Suprapubic skin (tissue), 3 donors: Measurements from ENCODE around the gene B3GNT3.

ENCODE experiments used
- EP300 ChIP-seq: sonication (generic); formaldehyde crosslinking; IDR thresholded peaks from one replicate; pipeline ENCODE4 v1.6.1; 2017; ENCODE audit warnings: antibody characterized with exemption
- TF ChIP-seq, protein P1 (sequence below), 2 donors: fragments of 200-600 bp in 1 of 2; fragments of 450-650 bp in 1 of 2; sonication (generic) in 1 of 2; IDR thresholded peaks; one replicate each; pipeline ENCODE4 v1.5.1; 2016 to 2019; ENCODE audit warnings: antibody characterized with exemption in 2 of 2, mild to moderate bottlenecking in 1 of 2, moderate library complexity in 1 of 2

DNA sequence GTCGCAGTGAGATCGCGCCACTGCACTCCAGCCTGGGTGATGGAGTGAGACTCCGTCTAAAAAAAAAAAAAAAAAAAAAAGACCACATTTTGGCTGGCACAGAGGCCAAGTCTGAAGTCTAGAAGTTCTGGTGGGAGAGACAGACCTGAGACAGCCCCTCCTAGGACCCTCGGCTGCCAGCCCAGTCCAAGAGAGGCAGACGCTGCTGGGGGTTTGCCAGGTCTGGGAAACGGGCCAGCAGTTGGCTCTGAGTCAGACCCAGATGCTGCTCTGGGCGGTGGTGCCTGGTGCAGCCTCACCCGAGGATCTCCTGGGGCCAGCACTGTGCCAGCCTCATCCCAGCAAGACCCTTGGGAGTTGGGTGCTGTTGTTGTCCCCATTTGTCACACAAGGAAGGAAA lies 37.8 kb upstream of the B3GNT3 start:
- TF ChIP-seq, protein P1, sequence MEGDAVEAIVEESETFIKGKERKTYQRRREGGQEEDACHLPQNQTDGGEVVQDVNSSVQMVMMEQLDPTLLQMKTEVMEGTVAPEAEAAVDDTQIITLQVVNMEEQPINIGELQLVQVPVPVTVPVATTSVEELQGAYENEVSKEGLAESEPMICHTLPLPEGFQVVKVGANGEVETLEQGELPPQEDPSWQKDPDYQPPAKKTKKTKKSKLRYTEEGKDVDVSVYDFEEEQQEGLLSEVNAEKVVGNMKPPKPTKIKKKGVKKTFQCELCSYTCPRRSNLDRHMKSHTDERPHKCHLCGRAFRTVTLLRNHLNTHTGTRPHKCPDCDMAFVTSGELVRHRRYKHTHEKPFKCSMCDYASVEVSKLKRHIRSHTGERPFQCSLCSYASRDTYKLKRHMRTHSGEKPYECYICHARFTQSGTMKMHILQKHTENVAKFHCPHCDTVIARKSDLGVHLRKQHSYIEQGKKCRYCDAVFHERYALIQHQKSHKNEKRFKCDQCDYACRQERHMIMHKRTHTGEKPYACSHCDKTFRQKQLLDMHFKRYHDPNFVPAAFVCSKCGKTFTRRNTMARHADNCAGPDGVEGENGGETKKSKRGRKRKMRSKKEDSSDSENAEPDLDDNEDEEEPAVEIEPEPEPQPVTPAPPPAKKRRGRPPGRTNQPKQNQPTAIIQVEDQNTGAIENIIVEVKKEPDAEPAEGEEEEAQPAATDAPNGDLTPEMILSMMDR (IDR thresholded peaks at IDR 0.05): no peak
- no peak for TF ChIP-seq EP300
